ENCODE data around the gene PARK7. TPM values are rescaled to one million over a fixed set of nuclear protein-coding genes. Genes with fewer than 3 reads are reported as not detected.
A peak's percentile ranks its signal among the peaks of the same experiment; 100 is the strongest.

PARK7 gene
- total RNA-seq, 4 donors from 2014 or later: 93.9 to 156 (median 129) TPM

GRCh38 chr1:8015036-8015808 lies 53.7 kb downstream of the PARK7 start:
- Histone ChIP-seq H3K9me3 (no peaks in the 10 kb centered on the region), H3K27me3 (no peaks in the 10 kb centered on the region), H3K4me3 (peak overlapping the region in 2 of 4 donors; percentile 1 to 25), H3K36me3 (peaks cover 9 to 45% (median 12%) of the 10 kb centered on the region in 3 donors), H3K4me1 (peaks cover 32 to 77% (median 47%) of the 10 kb centered on the region in 3 donors), H3K27ac (peak overlapping the region; percentile 54 to 94 (median 70))
- intact Hi-C loops (cut with DNase I): no loop called here
- no peak for TF ChIP-seq POLR2A (IDR thresholded peaks at IDR 0.05)
- TF ChIP-seq, protein P1, sequence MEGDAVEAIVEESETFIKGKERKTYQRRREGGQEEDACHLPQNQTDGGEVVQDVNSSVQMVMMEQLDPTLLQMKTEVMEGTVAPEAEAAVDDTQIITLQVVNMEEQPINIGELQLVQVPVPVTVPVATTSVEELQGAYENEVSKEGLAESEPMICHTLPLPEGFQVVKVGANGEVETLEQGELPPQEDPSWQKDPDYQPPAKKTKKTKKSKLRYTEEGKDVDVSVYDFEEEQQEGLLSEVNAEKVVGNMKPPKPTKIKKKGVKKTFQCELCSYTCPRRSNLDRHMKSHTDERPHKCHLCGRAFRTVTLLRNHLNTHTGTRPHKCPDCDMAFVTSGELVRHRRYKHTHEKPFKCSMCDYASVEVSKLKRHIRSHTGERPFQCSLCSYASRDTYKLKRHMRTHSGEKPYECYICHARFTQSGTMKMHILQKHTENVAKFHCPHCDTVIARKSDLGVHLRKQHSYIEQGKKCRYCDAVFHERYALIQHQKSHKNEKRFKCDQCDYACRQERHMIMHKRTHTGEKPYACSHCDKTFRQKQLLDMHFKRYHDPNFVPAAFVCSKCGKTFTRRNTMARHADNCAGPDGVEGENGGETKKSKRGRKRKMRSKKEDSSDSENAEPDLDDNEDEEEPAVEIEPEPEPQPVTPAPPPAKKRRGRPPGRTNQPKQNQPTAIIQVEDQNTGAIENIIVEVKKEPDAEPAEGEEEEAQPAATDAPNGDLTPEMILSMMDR (IDR thresholded peaks at IDR 0.05): peak; percentile 37 to 78 (median 70)
- 24% methylated on average over 8 of the region's 8 CpGs for WGBS, 2 donors
- no peak for DNase-seq

- 23 to 32% methylated on average over 2 of the region's 2 CpGs for WGBS, 2 donors
- no peak for TF ChIP-seq POLR2A (IDR thresholded peaks at IDR 0.05)
- TF ChIP-seq, protein P1 (IDR thresholded peaks at IDR 0.05): no peak
- H3K36me3 ChIP-seq: peaks cover 9 to 39% (median 12%) of the 10 kb centered on the region in 3 donors
- H3K4me1 ChIP-seq: peaks cover 37 to 82% (median 51%) of the 10 kb centered on the region in 3 donors
- H3K9me3 ChIP-seq: no peaks in the 10 kb centered on the region
- intact Hi-C loops (cut with DNase I): no loop called here
- peak overlapping the region in 2 of 4 donors; percentile 1 to 25 for H3K4me3 ChIP-seq
- DNase-seq: no peak
- peak overlapping the region; percentile 54 to 94 (median 70) for H3K27ac ChIP-seq
- H3K27me3 ChIP-seq: no peaks in the 10 kb centered on the region
Measured at GRCh38 chr1:8015809-8016165, 54.3 kb downstream of the PARK7 start.

DNA sequence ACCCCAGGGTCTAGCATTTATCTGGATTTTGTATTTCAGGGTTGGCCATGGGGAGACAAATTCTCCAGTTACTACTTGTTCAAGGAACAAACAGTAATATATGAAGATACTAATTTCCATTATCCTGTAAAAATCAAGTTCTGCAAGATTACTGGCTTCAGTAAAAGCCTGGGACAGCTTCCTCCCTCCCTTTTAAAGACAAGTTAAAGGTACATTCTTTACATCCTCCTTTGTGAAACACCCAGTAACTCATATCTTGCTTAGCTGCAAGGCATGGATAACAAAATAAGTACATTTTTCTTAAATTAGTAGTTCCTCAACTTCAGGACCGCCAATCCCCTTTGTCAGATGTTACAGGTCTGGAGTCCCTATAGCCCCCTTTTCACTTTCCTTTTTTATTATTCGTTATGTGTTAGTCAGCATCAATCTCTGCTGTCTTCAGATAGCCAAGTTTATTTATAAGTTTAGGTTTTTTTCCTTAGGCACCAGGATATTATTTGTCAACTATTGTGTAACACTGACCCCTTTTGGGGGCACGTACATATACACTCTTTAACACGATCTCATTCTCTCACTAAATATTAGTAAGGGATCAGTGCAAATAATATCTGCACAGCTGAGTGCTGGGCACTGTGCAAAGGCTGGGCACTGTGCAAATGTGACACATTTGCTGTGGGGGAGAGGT lies 54.8 kb downstream of the PARK7 start:
- Histone ChIP-seq H3K36me3 (peaks cover 9 to 34% (median 12%) of the 10 kb centered on the region in 3 donors), H3K4me3 (peak overlapping the region in 2 of 4 donors; percentile 1 to 25), H3K4me1 (peaks cover 37 to 88% (median 53%) of the 10 kb centered on the region in 3 donors), H3K27me3 (no peaks in the 10 kb centered on the region), H3K27ac (peak overlapping the region; percentile 8 to 94 (median 70)), H3K9me3 (no peaks in the 10 kb centered on the region)
- DNase-seq: no peak
- WGBS, 2 donors: 17 to 32% methylated on average over 4 of the region's 4 CpGs
- TF ChIP-seq POLR2A (IDR thresholded peaks at IDR 0.05): no peak
- TF ChIP-seq, protein P1 (IDR thresholded peaks at IDR 0.05): no peak
- intact Hi-C loops (cut with DNase I): no loop called here

GRCh38 chr1:8016895-8017241 lies 55.4 kb downstream of the PARK7 start:
- no peak for DNase-seq
- peak overlapping the region in 3 of 4 donors; percentile 8 to 94 (median 73) for H3K27ac ChIP-seq
- peaks cover 41 to 91% (median 56%) of the 10 kb centered on the region in 3 donors for H3K4me1 ChIP-seq
- no peaks in the 10 kb centered on the region for H3K9me3 ChIP-seq
- peaks cover 9 to 30% (median 12%) of the 10 kb centered on the region in 3 donors for H3K36me3 ChIP-seq
- intact Hi-C loops (cut with DNase I): no loop called here
- TF ChIP-seq, protein P1 (IDR thresholded peaks at IDR 0.05): no peak
- TF ChIP-seq POLR2A (IDR thresholded peaks at IDR 0.05): no peak
- H3K27me3 ChIP-seq: no peaks in the 10 kb centered on the region
- H3K4me3 ChIP-seq: peak overlapping the region in 1 of 4 donors; percentile 25
